GM12874 (cell line): ENCODE results near the gene USP35.

Experiments used
- CTCF ChIP-seq: IDR thresholded peaks from 2 replicates; pipeline ENCODE4 v1.5.1; 2011; ENCODE audit warnings: low read depth, mild to moderate bottlenecking, control low read depth, low read length, moderate library complexity; ENCODE audit not compliant: insufficient read depth

USP35 gene

GRCh38 chr11:78189174-78189724 lies 530 bp downstream of the USP35 start:
- TF ChIP-seq CTCF, result no peak

- no peak for TF ChIP-seq CTCF
Measured at GRCh38 chr11:78189851-78190250, 1.1 kb downstream of the USP35 start.

GRCh38 chr11:78190374-78190773 lies 1.7 kb downstream of the USP35 start:
- TF ChIP-seq CTCF, result no peak

- no peak for TF ChIP-seq CTCF
Measured at GRCh38 chr11:78190871-78191538, 2.3 kb downstream of the USP35 start.

GRCh38 chr11:78192223-78192719 lies 3.6 kb downstream of the USP35 start:
- no peak for TF ChIP-seq CTCF

- TF ChIP-seq CTCF, result no peak
Measured at GRCh38 chr11:78192911-78193351, 4.2 kb downstream of the USP35 start.

GRCh38 chr11:78193806-78194205 lies 5.1 kb downstream of the USP35 start:
- TF ChIP-seq CTCF, result no peak
